Measurements from ENCODE around the gene ZMIZ1. TPM values are rescaled to one million over a fixed set of nuclear protein-coding genes. Genes with fewer than 3 reads are reported as not detected.

The ZMIZ1 gene
- total and polyA plus RNA-seq, 4 donors = 3.9 to 19.1 (median 9.8) TPM

DNA sequence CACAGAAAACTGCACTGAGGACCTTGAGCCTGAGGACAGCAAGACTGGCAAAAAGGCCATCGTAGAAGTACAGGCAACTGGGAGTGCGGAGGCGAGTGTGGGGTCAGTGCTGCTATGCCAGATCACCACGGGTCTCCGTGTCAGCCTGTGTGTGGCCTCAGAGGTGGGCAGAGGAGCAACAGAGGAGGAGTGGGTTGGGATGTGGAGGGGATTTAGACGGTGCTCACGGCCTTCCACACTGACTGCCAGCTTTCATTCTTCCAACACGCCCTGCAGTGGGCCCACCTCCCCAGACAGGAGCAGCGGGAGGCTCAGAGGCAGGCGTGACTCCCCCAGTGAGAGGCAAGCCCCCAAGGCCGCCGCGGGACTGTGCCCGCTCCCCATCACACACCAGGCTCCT is 17.0 kb upstream of the ZMIZ1 start:
- Histone ChIP-seq H3K4me1 (ENCODE audit: control insufficient read depth in 4 of 4, insufficient read depth in 4 of 4, low read length in 3 of 4) (peaks cover 0 to 17% (median 9%) of the 10 kb centered on the region in 4 donors), H3K36me3 (ENCODE audit: control insufficient read depth in 4 of 4, insufficient read depth in 3 of 4, low read depth in 1 of 4, low read length in 3 of 4) (no peaks in the 10 kb centered on the region), H3K27me3 (ENCODE audit: control insufficient read depth in 4 of 4, insufficient read depth in 4 of 4, low read length in 3 of 4) (no peaks in the 10 kb centered on the region), H3K9ac (ENCODE audit: low read depth in 1 of 2, low read length in 2 of 2) (no peak overlapping the region), H3K27ac (ENCODE audit: low read depth in 1 of 2, low read length in 2 of 2) (no peak overlapping the region), H3K9me3 (ENCODE audit: control insufficient read depth in 4 of 4, low read length in 3 of 4) (no peaks in the 10 kb centered on the region), H3K4me3 (ENCODE audit: low read depth in 1 of 3, low read length in 3 of 3) (no peak overlapping the region)
- no peak for DNase-seq (ENCODE audit: low spot score)
- TF ChIP-seq YY1 (IDR thresholded peaks at IDR 0.05) = no peak
- TF ChIP-seq CTCF (IDR thresholded peaks at IDR 0.05; ENCODE audit: low read depth, low read length, missing input control) = no peak
- no peak for TF ChIP-seq EGR1 (IDR thresholded peaks at IDR 0.05; ENCODE audit: low read depth in 2 of 2)
- TF ChIP-seq HNF4G (IDR thresholded peaks at IDR 0.05) = no peak
- no peak for TF ChIP-seq GABPA (IDR thresholded peaks at IDR 0.05 in 1 of 2, conservative IDR thresholded peaks at IDR 0.05 in 1 of 2)
- TF ChIP-seq, protein P1, sequence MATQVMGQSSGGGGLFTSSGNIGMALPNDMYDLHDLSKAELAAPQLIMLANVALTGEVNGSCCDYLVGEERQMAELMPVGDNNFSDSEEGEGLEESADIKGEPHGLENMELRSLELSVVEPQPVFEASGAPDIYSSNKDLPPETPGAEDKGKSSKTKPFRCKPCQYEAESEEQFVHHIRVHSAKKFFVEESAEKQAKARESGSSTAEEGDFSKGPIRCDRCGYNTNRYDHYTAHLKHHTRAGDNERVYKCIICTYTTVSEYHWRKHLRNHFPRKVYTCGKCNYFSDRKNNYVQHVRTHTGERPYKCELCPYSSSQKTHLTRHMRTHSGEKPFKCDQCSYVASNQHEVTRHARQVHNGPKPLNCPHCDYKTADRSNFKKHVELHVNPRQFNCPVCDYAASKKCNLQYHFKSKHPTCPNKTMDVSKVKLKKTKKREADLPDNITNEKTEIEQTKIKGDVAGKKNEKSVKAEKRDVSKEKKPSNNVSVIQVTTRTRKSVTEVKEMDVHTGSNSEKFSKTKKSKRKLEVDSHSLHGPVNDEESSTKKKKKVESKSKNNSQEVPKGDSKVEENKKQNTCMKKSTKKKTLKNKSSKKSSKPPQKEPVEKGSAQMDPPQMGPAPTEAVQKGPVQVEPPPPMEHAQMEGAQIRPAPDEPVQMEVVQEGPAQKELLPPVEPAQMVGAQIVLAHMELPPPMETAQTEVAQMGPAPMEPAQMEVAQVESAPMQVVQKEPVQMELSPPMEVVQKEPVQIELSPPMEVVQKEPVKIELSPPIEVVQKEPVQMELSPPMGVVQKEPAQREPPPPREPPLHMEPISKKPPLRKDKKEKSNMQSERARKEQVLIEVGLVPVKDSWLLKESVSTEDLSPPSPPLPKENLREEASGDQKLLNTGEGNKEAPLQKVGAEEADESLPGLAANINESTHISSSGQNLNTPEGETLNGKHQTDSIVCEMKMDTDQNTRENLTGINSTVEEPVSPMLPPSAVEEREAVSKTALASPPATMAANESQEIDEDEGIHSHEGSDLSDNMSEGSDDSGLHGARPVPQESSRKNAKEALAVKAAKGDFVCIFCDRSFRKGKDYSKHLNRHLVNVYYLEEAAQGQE (IDR thresholded peaks at IDR 0.05) = no peak
- no peak for TF ChIP-seq FOXA2 (IDR thresholded peaks at IDR 0.05)
- TF ChIP-seq HNF4A (conservative IDR thresholded peaks at IDR 0.05) = no peak
- no peak for TF ChIP-seq RAD21 (IDR thresholded peaks at IDR 0.05)
- WGBS = 95% methylated on average over 14 of the region's 14 CpGs

DNA sequence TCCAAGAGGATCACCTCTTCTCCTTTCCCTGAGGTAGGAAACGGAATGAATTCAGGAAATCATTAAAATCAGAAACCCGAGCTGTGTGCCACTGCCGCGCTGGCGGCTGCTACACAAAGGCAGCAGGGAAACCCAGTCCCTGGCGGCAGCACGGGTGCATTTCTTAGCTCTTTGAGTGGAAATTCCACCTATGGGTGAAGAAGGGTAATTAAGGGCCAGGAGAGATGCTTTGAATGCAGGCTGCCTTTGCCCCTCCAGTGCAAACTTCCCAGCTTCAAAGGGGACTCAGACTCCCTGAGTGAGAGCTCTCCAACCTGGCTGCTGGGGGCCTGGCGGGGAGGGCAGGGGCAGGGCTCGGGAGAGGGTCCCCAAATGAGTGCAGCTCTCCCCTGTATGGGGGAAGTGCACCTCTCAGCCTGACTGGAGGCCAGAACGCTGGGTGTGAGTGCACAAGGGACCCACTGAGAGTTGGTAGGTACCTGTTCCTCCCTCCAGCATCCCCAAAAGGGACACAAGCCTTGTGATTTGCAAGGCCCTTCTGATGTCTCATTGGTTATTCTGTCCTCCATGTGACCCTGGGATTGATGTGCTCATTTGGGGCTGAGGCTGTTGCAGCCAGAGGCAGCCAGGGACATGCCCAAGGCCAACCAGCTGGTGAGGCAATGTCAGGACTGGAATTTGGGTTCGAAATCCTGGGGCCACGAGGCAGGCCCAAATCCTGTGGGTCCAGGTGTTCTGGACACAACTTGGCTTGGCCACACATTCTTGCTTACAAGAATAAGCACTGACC is 16.3 kb upstream of the ZMIZ1 start:
- no peak for DNase-seq (ENCODE audit: low spot score)
- no peak overlapping the region for H3K27ac ChIP-seq (ENCODE audit: low read depth in 1 of 2, low read length in 2 of 2)
- H3K4me1 ChIP-seq (ENCODE audit: control insufficient read depth in 4 of 4, insufficient read depth in 4 of 4, low read length in 3 of 4) = peaks cover 1 to 20% (median 11%) of the 10 kb centered on the region in 4 donors

More for the DNA sequence above, 16.3 kb upstream of the ZMIZ1 start:
- Histone ChIP-seq H3K4me3 (ENCODE audit: low read depth in 1 of 3, low read length in 3 of 3) (no peak overlapping the region), H3K27me3 (ENCODE audit: control insufficient read depth in 4 of 4, insufficient read depth in 4 of 4, low read length in 3 of 4) (no peaks in the 10 kb centered on the region), H3K9me3 (ENCODE audit: control insufficient read depth in 4 of 4, low read length in 3 of 4) (no peaks in the 10 kb centered on the region), H3K9ac (ENCODE audit: low read depth in 1 of 2, low read length in 2 of 2) (no peak overlapping the region), H3K36me3 (ENCODE audit: control insufficient read depth in 4 of 4, insufficient read depth in 3 of 4, low read depth in 1 of 4, low read length in 3 of 4) (no peaks in the 10 kb centered on the region)
- 80% methylated on average over 12 of the region's 12 CpGs for WGBS
- TF ChIP-seq CTCF (IDR thresholded peaks at IDR 0.05; ENCODE audit: low read depth, low read length, missing input control) = peak; percentile 15
- TF ChIP-seq FOXA1 (IDR thresholded peaks at IDR 0.05) = no peak
- TF ChIP-seq RAD21 (IDR thresholded peaks at IDR 0.05) = peak in 1 of 2 donors; percentile 14
